Gastrocnemius medialis (tissue), 4 donors: Measurements from ENCODE around the gene SLC35B2.

Experiments
- CTCF ChIP-seq, 5 experiments: fragments of 450-650 bp in 3 of 5; fragments of 200-600 bp in 2 of 5; sonication (generic) in 2 of 5; IDR thresholded peaks in 4 of 5; conservative IDR thresholded peaks in 1 of 5; 1 replicate in 4 of 5; 2 replicates in 1 of 5; pipeline ENCODE4 v1.5.1; 2016 to 2019; ENCODE audit warnings: antibody characterized with exemption in 5 of 5, mild to moderate bottlenecking in 3 of 5, moderate library complexity in 3 of 5
- POLR2A ChIP-seq, 2 donors: fragments of 450-650 bp; IDR thresholded peaks; one replicate each; pipeline ENCODE4 v1.6.1; 2017; ENCODE audit warnings: antibody characterized with exemption in 2 of 2, mild to moderate bottlenecking in 2 of 2, moderate library complexity in 2 of 2

GRCh38 chr6:44264154-44265006, 7.1 kb upstream of the SLC35B2 start:
- peak in 1 of 5 experiments; percentile 27 for TF ChIP-seq CTCF (IDR thresholded peaks at IDR 0.05 in 4 of 5, conservative IDR thresholded peaks at IDR 0.05 in 1 of 5)
- TF ChIP-seq POLR2A (IDR thresholded peaks at IDR 0.05): no peak
